Transverse colon (tissue), 4 donors: ENCODE measurements around the gene HAS3. TPM values are rescaled to one million over a fixed set of nuclear protein-coding genes. Genes with fewer than 3 reads are reported as not detected.

Experiments used
- DNase-seq: peaks from one replicate; pipeline ENCODE4 v3.0.0-alpha.2; 2019
- H3K27ac ChIP-seq, 4 donors: fragments of 200-600 bp; sonication (generic); 2 replicates each; pipeline ENCODE4 v1.5.1; 2016 to 2018; ENCODE audit warnings: inconsistent platforms in 4 of 4
- H3K27me3 ChIP-seq: fragments of 200-600 bp; sonication (generic); 2 replicates; pipeline ENCODE4 v1.5.1; 2017; ENCODE audit warnings: inconsistent platforms
- H3K36me3 ChIP-seq, 4 donors: fragments of 200-600 bp; sonication (generic); 2 replicates each; pipeline ENCODE4 v1.5.1; 2017 to 2019; ENCODE audit warnings: inconsistent platforms in 4 of 4
- H3K4me1 ChIP-seq, 4 donors: fragments of 200-600 bp; sonication (generic); 2 replicates each; pipeline ENCODE4 v1.5.1; 2017 to 2020; ENCODE audit warnings: inconsistent platforms in 4 of 4
- H3K4me3 ChIP-seq, 4 donors: fragments of 200-600 bp; sonication (generic); 1 replicate in 1 of 4; 2 replicates in 3 of 4; pipeline versions ENCODE4 v1.5.1 to v1.6.1; 2017 to 2019; ENCODE audit warnings: inconsistent platforms in 4 of 4
- H3K9me3 ChIP-seq, 2 donors: fragments of 200-600 bp; sonication (generic); 2 replicates each; pipeline ENCODE4 v1.5.1; 2017 to 2019; ENCODE audit warnings: inconsistent platforms in 2 of 2
- EP300 ChIP-seq: sonication (generic); formaldehyde crosslinking; IDR thresholded peaks from one replicate; pipeline ENCODE4 v1.6.1; 2017; ENCODE audit warnings: antibody characterized with exemption, low read depth
- POLR2A ChIP-seq: fragments of 450-650 bp; IDR thresholded peaks from one replicate; pipeline ENCODE4 v1.6.1; 2016; ENCODE audit warnings: antibody characterized with exemption, mild to moderate bottlenecking, moderate library complexity
- POLR2AphosphoS5 ChIP-seq, 3 donors: sonication (generic); formaldehyde crosslinking; IDR thresholded peaks; one replicate each; pipeline ENCODE4 v1.6.1; 2016; ENCODE audit warnings: antibody characterized with exemption in 3 of 3
- WGBS, 2 donors: methylation state at CpG; one replicate each; pipeline ENCODE4 v1.1.5; 2018; ENCODE audit warnings: low coverage in 1 of 2; 5-methylcytosine and 5-hydroxymethylcytosine counted together
- in situ Hi-C, 4 donors: fragments of 200-750 bp; cut with MboI; loops; one replicate each; pipeline versions ENCODE4 v1.15.0 to v1.15.1; 2017; ENCODE audit warnings: low sequenced_read_pairs in 3 of 4, low pct_ligation_motif_present in 1 of 4, low pct_unique_long_range_greater_than_20kb in 1 of 4
- intact Hi-C: fragments of 100-400 bp; cut with DNase I; formaldehyde crosslinking; loops from one replicate; pipeline ENCODE4 v1.15.1; 2023; ENCODE audit warnings: low total_unique reads
- total RNA-seq, 4 donors: library from RNA; depleted of rRNA; stranded (reverse); fragments of >200 nt; gene quantifications; one replicate each; pipeline ENCODE4 v1.1.0, GENCODE V29; 2016
- TF ChIP-seq, protein P1 (sequence below), 5 experiments: fragments of 200-600 bp in 3 of 5; fragments of 450-650 bp in 2 of 5; sonication (generic) in 3 of 5; IDR thresholded peaks; 1 replicate in 2 of 5; 2 replicates in 3 of 5; pipeline ENCODE4 v1.5.1; 2016 to 2017; ENCODE audit warnings: antibody characterized with exemption in 5 of 5, inconsistent platforms in 3 of 5, mild to moderate bottlenecking in 2 of 5, moderate library complexity in 1 of 5

The HAS3 gene
- total RNA-seq: 10 to 100 TPM in 1 of 4 donors, 1 to 10 TPM in 2, under 1 TPM in 1; 0.20 to 12.0 (median 7.9) TPM

DNA sequence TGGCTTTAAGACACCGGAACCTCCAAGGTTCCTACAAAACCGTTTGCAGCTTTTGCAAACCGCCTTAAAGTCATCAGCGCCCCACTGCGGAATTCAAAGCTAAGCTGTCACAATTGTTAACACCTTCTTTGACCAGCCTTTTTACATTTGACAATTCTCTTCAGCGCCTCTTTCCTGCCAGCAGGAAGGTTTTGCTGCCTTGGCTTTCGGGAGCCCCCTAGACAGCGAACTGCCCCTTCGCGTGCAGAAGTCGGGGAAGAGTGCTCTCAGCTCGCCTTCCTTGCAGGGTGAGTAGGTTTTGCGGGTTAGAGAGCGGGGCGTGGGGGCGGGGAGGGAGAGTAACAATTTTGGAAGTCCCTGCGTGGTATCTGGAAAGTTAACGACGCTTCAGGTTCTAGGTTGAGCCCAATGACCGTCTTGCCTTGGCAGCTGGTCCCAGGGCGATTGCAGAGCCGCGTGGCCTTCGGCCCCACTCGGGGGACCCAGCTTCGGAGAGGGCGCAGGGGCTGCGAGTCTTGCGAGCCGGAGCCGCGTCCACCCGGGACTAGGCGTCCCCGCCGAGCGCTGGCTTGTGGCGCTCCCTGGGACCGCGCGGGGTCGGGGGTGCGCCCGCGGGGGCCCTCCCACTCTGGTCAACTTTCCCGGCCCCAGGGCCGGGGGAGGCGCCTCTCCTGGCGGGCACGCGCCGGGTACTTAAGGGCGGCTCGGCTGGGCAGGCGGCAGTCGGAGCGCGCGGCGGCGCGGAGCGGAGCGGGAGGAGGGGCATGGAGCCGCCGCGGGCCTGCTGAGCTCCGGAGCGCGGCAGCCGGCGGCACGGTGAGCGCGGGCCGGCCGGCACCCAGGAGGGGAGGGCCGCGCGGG lies at the start of gene HAS3:
HAS3 (plus strand) TSS at position 153 of the 861 bp plus-strand sequence. CDS start 3,743 bp downstream, outside the sequence.
- Histone ChIP-seq H3K4me3 (peak within 1 kb of the TSS; percentile 26 to 67 (median 54)), H3K27me3 (peaks cover 28% of the 10 kb centered on the region), H3K4me1 (peaks cover 14 to 31% (median 29%) of the 10 kb centered on the region in 4 donors), H3K36me3 (no peaks in the 10 kb centered on the region), H3K9me3 (no peaks in the 10 kb centered on the region), H3K27ac (peak within 1 kb of the TSS in 3 of 4 donors; percentile 44 to 73 (median 60))
- in situ Hi-C loops (loop anchor here in 1 of 4 donors (25.0 kb wide), 1 partner anchor 193 kb away; no protein-coding TSS in a partner anchor), intact Hi-C loops (loop anchor here (10.0 kb wide), 1 partner anchor 261 kb away; the partner anchor contains the start of gene TANGO6)
- TF ChIP-seq, protein P1, sequence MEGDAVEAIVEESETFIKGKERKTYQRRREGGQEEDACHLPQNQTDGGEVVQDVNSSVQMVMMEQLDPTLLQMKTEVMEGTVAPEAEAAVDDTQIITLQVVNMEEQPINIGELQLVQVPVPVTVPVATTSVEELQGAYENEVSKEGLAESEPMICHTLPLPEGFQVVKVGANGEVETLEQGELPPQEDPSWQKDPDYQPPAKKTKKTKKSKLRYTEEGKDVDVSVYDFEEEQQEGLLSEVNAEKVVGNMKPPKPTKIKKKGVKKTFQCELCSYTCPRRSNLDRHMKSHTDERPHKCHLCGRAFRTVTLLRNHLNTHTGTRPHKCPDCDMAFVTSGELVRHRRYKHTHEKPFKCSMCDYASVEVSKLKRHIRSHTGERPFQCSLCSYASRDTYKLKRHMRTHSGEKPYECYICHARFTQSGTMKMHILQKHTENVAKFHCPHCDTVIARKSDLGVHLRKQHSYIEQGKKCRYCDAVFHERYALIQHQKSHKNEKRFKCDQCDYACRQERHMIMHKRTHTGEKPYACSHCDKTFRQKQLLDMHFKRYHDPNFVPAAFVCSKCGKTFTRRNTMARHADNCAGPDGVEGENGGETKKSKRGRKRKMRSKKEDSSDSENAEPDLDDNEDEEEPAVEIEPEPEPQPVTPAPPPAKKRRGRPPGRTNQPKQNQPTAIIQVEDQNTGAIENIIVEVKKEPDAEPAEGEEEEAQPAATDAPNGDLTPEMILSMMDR (IDR thresholded peaks at IDR 0.05): peak in 3 of 5 experiments; percentile 8 to 23 (median 20)
- TF ChIP-seq POLR2AphosphoS5 (IDR thresholded peaks at IDR 0.05) (peak; percentile 10 to 71 (median 58)), EP300 (no peak), POLR2A (no peak)
- 0% methylated on average over 1 to 69 of the region's 80 CpGs for WGBS, 2 donors
- DNase-seq: peak; percentile 75

DNA sequence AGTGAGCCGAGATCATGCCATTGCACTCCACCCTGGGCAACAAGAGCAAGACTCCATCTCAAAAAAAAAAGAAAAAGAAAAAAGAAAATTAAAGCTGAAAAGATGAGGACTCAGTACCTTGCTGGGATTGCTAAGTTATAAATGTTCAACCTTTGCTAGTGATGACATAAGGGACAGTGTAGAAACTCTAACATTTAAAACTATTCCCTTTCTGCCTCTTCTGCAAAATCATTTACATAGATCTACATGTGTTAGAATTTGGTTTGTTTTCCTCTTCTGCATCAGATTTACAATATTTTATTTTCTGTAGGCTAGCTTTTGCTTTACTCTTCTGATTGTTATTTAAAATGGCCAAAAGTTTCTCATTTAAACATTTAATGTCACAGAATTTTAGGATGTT lies 49.5 kb upstream of the HAS3 start:
- in situ Hi-C loops: no loop called here
- no peaks in the 10 kb centered on the region for H3K36me3 ChIP-seq
- TF ChIP-seq EP300 (no peak), POLR2AphosphoS5 (IDR thresholded peaks at IDR 0.05) (no peak), POLR2A (no peak)
- TF ChIP-seq, protein P1 (IDR thresholded peaks at IDR 0.05): no peak

GRCh38 chr16:69056421-69056820 lies 49.0 kb upstream of the HAS3 start:
- Histone ChIP-seq H3K4me3 (no peak overlapping the region), H3K27ac (no peak overlapping the region), H3K27me3 (no peaks in the 10 kb centered on the region), H3K4me1 (no peaks in the 10 kb centered on the region), H3K36me3 (no peaks in the 10 kb centered on the region), H3K9me3 (no peaks in the 10 kb centered on the region)
- no peak for DNase-seq
- intact Hi-C loops: no loop called here
- no peak for TF ChIP-seq POLR2A
- TF ChIP-seq EP300: no peak
- TF ChIP-seq, protein P1 (IDR thresholded peaks at IDR 0.05): no peak
- TF ChIP-seq POLR2AphosphoS5 (IDR thresholded peaks at IDR 0.05): no peak
- in situ Hi-C loops: no loop called here
- 80 to 94% methylated on average over 3 of the region's 3 CpGs for WGBS, 2 donors

More for the DNA sequence above, 49.5 kb upstream of the HAS3 start:
- Histone ChIP-seq H3K9me3 (no peaks in the 10 kb centered on the region), H3K4me1 (no peaks in the 10 kb centered on the region), H3K4me3 (no peak overlapping the region), H3K27me3 (no peaks in the 10 kb centered on the region), H3K27ac (no peak overlapping the region)
- intact Hi-C loops: no loop called here
- WGBS, 2 donors: 96 to 100% methylated on average over 1 of the region's 1 CpG
- no peak for DNase-seq
